ENCODE measurements around the gene SORCS2.

Gene SORCS2

GRCh38 chr4:7192252-7193029, at the start of gene SORCS2:
Gene SORCS2 (plus strand): TSS chr4:7192538.
- peak; percentile 5 for DNase-seq

- DNase-seq = no peak
Observed at GRCh38 chr4:7144374-7145290, 47.7 kb upstream of the SORCS2 start.

GRCh38 chr4:7145291-7145934, 46.9 kb upstream of the SORCS2 start:
- DNase-seq = no peak

GRCh38 chr4:7146059-7146785, 46.1 kb upstream of the SORCS2 start:
- DNase-seq = no peak

- DNase-seq = no peak
Observed at GRCh38 chr4:7146786-7147115, 45.6 kb upstream of the SORCS2 start.

- no peak for DNase-seq
Observed at GRCh38 chr4:7147261-7147660, 45.1 kb upstream of the SORCS2 start.

DNA sequence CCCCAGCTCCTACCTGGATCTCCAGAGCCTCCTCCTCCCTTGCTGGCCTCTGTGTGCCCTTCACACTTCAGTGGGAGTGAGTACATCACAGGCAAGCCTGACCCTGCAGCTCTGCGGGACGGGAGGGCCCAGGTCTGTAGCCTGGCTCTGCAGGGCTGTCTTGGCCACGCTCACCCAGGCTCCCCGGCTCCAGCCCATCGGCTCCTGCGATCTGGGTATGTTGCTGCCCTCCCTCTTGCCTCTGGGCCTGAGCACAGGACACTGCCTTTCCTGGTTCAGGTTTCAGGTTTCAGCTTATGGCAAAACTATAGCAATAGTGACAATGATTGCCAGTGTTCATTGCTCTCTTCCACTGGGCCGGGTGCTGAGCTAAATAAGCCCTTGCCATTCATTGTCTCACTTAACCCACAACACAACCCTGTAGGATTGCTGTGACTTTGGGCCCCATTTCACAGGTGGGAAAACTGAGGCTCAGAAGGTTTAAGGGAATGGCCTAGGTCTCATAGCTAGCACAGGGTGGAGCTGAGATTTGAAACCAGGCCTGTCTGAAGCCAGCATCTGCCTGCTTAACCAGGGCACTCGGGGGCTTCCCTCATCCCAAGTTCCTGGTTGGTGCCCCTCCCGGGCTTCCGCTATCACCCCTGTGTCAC, 44.6 kb upstream of the SORCS2 start:
- DNase-seq = no peak

- no peak for DNase-seq
Observed at GRCh38 chr4:7148337-7148736, 44.0 kb upstream of the SORCS2 start.

GRCh38 chr4:7150036-7150635, 42.2 kb upstream of the SORCS2 start:
- DNase-seq = no peak

DNA sequence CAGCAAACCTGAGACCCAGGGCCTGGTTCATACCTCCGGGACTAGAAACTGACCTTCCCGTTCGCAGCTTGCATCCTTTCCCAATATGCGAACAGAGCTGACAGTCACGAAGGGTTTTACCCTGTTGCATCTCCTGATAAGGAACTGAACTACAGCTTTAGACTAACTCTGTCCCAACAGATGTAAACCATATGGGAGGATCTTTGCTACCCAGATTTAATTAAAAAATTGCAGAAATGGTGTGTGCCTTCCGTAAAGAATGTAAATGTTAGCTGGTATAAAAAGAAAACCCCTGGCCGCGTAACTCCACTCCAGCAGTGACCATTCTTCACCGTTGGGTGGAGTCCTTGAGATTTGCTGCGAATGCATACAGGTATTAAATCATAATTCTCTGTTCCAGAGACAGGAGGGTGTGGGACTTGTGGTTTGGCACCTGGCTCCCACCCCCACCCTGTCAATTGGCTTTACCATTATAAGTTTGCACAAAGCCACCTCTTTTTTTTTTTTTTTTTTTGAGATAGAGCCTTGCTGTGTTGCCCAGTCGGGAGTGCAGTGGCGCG, 40.6 kb upstream of the SORCS2 start:
- DNase-seq = no peak

DNA sequence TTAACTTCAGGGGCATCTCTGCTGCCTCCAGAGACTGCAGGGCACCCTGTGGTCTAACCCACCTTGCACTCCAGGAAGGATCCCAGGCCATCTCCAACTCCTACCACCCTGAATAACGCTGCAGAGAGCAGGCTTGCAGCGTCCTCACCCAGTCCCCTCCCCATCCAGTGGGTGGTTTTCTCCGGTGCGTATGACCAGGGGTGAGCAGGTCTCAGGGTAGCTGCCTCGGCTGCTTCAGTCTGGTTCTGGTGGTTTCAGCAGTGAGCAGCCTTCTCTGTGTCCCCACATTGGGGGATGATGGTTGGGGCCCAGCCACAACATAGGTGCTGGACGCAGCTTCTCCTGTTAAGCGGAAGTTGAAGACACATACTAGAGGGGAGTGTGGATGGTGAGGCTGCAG, 38.6 kb upstream of the SORCS2 start:
- DNase-seq = no peak

DNA sequence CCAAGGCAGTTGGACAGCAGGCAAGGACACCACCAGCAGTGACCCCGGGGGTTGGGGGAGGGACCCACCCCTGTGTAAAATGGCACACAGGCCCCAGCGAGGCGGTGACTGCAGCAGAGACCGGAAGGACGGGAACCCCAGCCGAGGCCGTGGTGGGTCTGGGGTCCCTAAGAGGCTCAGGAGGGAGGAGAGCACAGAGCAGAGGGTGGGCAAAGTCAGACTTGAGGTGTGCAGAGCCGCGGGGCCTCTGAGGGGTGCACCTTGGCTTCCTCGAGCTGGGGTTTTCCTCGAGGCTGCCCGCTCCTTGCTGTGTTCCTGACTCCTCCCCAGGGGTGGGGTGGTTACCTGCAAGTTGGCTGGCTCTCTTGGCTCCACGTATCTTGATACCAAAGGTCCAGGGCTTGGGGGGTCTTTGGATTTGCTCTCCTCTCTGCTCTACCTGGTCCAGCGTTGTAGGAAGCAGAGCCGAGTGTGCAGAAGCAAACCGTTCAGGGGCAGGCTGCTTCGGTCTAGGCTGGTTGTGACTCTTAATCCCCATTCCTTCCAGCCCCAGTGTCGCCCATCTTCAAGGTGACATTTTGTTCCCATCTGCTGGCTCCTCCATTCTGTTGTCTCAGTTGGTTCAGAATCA, 37.9 kb upstream of the SORCS2 start:
- no peak for DNase-seq

- DNase-seq = no peak
Observed at GRCh38 chr4:7155590-7156071, 36.7 kb upstream of the SORCS2 start.

DNA sequence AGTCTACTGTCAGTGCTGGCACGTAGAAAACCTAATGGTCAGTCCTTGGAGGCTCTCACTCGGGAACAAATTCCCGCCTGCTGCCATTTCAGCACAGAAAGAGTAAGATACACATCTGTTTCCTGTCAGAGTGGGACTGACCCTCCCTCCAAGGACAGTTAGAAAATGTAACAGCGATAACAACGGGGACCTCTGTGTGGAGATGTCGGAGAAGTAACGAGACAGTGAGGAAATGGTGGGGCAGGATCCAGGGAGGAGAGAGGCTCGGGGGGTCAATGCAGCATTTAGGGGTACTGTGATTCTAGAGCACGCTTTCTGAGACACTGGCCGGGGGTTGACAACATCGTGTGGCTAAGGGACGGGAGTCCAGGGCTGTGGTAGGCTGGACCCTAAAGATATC, 36.0 kb upstream of the SORCS2 start:
- no peak for DNase-seq

GRCh38 chr4:7156761-7157488, 35.4 kb upstream of the SORCS2 start:
- no peak for DNase-seq

GRCh38 chr4:7157666-7158065, 34.7 kb upstream of the SORCS2 start:
- DNase-seq = no peak

GRCh38 chr4:7158081-7158750, 34.1 kb upstream of the SORCS2 start:
- DNase-seq = no peak

DNA sequence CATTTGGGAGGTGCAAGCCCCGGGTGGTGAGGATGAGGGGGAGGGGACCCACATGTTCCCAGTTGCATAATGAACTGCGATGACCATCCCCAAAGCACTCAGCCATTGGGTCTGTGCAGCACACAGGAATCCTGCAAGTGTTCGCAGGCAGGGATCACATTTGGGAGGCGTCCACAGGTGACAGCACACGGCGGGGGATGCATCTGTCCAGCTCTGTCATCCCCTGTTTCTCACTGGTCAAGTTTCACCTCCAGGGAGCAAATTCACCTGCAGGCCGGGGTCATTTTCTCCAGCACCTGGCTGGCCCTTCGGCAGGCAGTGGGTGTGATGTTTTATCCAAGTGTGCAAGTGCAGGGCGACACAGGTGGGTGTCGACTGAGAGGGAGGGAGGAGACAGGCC, 33.3 kb upstream of the SORCS2 start:
- DNase-seq = no peak

- no peak for DNase-seq
Observed at GRCh38 chr4:7159923-7160322, 32.4 kb upstream of the SORCS2 start.

DNA sequence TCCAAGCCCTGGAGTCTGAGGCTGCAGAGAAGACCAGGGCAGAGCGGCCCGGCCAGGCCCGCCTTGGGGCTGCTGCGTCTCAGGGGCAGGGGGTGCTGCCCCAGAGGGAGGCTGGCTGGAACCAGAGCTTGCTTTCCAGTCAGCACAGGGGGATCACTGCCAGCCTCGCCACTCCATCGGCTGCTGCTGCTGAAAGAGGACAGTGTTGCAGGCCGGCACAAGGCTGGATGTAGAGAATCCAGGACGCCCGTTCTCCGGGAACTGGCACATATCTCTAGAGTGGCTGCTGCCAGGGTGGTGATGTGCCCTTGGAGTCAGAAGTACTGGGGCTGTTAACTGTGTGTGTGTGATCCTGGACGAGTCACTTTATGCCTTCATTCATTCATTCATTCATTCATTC, 31.9 kb upstream of the SORCS2 start:
- DNase-seq = no peak
